Heart right ventricle (tissue), 16 donors: Measurements from ENCODE around the gene ZNF513. TPM values are rescaled to one million over a fixed set of nuclear protein-coding genes. Genes with fewer than 3 reads are reported as not detected.

ENCODE experiments used
- ATAC-seq, 8 donors: fragments of 200-7000 bp; cut with Tn5 transposase; one replicate each; pipeline ENCODE4 v1.9.1; 2020; ENCODE audit warnings: mild to moderate bottlenecking in 8 of 8, moderate library complexity in 8 of 8, moderate number of reproducible peaks in 1 of 8
- DNase-seq, 2 donors: peaks; one replicate each; pipeline ENCODE4 v3.0.0-alpha.2; 2020
- H3K27ac ChIP-seq, 10 donors: fragments of 200-600 bp; sonication (generic) in 2 of 10; one replicate each; pipeline versions ENCODE4 v1.5.0 to v1.8.0; 2020 to 2022; ENCODE audit warnings: mild to moderate bottlenecking in 3 of 10
- H3K27me3 ChIP-seq, 7 donors: fragments of 200-600 bp; one replicate each; pipeline ENCODE4 v1.8.0; 2021 to 2022; ENCODE audit warnings: mild to moderate bottlenecking in 2 of 7
- H3K36me3 ChIP-seq, 9 donors: fragments of 200-600 bp; sonication (generic) in 1 of 9; one replicate each; pipeline versions ENCODE4 v1.5.0 to v1.8.0; 2020 to 2022; ENCODE audit warnings: mild to moderate bottlenecking in 2 of 9
- H3K4me1 ChIP-seq, 9 donors: fragments of 200-600 bp; sonication (generic) in 1 of 9; one replicate each; pipeline versions ENCODE4 v1.5.0 to v1.8.0; 2020 to 2022; ENCODE audit warnings: mild to moderate bottlenecking in 4 of 9
- H3K4me3 ChIP-seq, 10 donors: fragments of 200-600 bp; sonication (generic) in 2 of 10; one replicate each; pipeline versions ENCODE4 v1.5.0 to v1.8.0; 2020 to 2022; ENCODE audit warnings: mild to moderate bottlenecking in 7 of 10, moderate library complexity in 2 of 10
- H3K9me3 ChIP-seq, 11 donors: fragments of 200-600 bp in 10 of 11; sonication (generic) in 2 of 11; one replicate each; pipeline versions ENCODE4 v1.5.0 to v1.8.0; 2013 to 2022; ENCODE audit warnings: mild to moderate bottlenecking in 2 of 11, control low read depth in 1 of 11, moderate library complexity in 1 of 11
- CTCF ChIP-seq, 9 donors: fragments of 200-600 bp; sonication (generic) in 2 of 9; IDR thresholded peaks; one replicate each; pipeline versions ENCODE4 v1.5.0 to v1.8.0; 2021 to 2022; ENCODE audit warnings: antibody characterized with exemption in 9 of 9, mild to moderate bottlenecking in 5 of 9, moderate library complexity in 1 of 9
- WGBS, 2 donors: extraction: QIAGEN DNeasy Blood & Tissue Kit; methylation state at CpG; one replicate each; pipeline ENCODE4 v1.1.7; 2013; ENCODE audit warnings: inconsistent platforms in 1 of 2; 5-methylcytosine and 5-hydroxymethylcytosine counted together
- intact Hi-C, 10 donors: fragments of 100-400 bp; cut with DNase I; formaldehyde crosslinking; loops; one replicate each; pipeline versions ENCODE4 v1.11.1 to v1.14.2; 2022
- polyA plus RNA-seq, 2 donors: library from polyadenylated mRNA; stranded (reverse); fragments of 200-250 nt; gene quantifications; one replicate each; pipeline ENCODE4 v1.2.3, GENCODE V29; 2013
- total RNA-seq, 10 donors: library from RNA; stranded (reverse); fragmentation: NEBNext Ultra II Directional in 3 of 10; extraction: Animal tissue kit (Norgen Biotek cat#: 25700) in 3 of 10; gene quantifications; one replicate each; pipeline versions ENCODE4 v1.2.1 to v1.2.4, GENCODE V29; 2021 to 2023
- donor health status: Arrhythmogenic right ventricular cardiomyopathy.
- donor health status: ischemic (EF 13 %, LVEDD 7.1; RV severe dilation, severe dysfunction).
- donor health status: healthy with polysubstance abuse.
- donor health status: DM: no; HTN: yes; CAD: no.
- donor health status: DM: no; HTN: no; CAD: no.
- donor health status: ischemic (EF 25% LVEDD 6.9; RV normal size, moderate dysfunction).
- donor health status: ischemic (EF 25% LVEDD 5.7; RV mildly dilated, moderate dysfunction).
- donor health status: healthy.
- donor health status: DM: yes; HTN: yes; CAD: no.
- donor health status: Ischemic cardiomyopathy.
- donor health status: ischemic (EF 35%, LVEDD 5.7; RV mildly dilated, moderate dysfunction).
- donor health status: nonischemic (EF 11% LVEDD 7.7; RV severe dilation, severe dysfunction).
- donor health status: DM: yes; HTN: yes; CAD: no.
- donor health status: PGD.
- donor health status: ischemic (EF 29% LVEDD 5.4; RV normal size, mild dysfunction).
- donor health status: nonischemic (EF 23%, LVEDD 6.1; RV moderate dilation, normal function).

Gene ZNF513
- total and polyA plus RNA-seq, 12 donors = 4.5 to 15.4 (median 7.5) TPM

GRCh38 chr2:27379836-27380625 lies 503 bp downstream of the ZNF513 start:
- TF ChIP-seq CTCF (IDR thresholded peaks at IDR 0.05) = no peak
- Histone ChIP-seq H3K4me1 (peaks cover 5 to 33% (median 17%) of the 10 kb centered on the region in 9 donors), H3K4me3 (peak overlapping the region; percentile 29 to 72 (median 64)), H3K9me3 (no peaks in the 10 kb centered on the region), H3K27ac (peak overlapping the region; percentile 61 to 93 (median 88)), H3K36me3 (peaks cover 0 to 79% (median 52%) of the 10 kb centered on the region in 9 donors), H3K27me3 (no peaks in the 10 kb centered on the region)
- WGBS, 2 donors = 1% methylated on average over 35 of the region's 35 CpGs
- DNase-seq (peak; percentile 74 to 80), ATAC-seq (peak in 5 of 8 donors; percentile 7 to 47 (median 13))
- intact Hi-C loops = loop anchor here in 3 of 10 donors (1.0 to 10.0 kb wide), 3 partner anchors 29 to 605 kb away; partner anchors contain the start of genes PPM1G (in 2 of the 3) and NRBP1 (in 1 of the 3)

GRCh38 chr2:27379383-27379835 lies 1.1 kb downstream of the ZNF513 start:
- ATAC-seq = no peak
- no peak for DNase-seq
- peak overlapping the region in 7 of 10 donors; percentile 81 to 93 (median 90) for H3K27ac ChIP-seq
- H3K36me3 ChIP-seq = peaks cover 0 to 79% (median 52%) of the 10 kb centered on the region in 9 donors
- H3K4me3 ChIP-seq = peak overlapping the region in 8 of 10 donors; percentile 47 to 72 (median 67)
- no peaks in the 10 kb centered on the region for H3K9me3 ChIP-seq
- no peaks in the 10 kb centered on the region for H3K27me3 ChIP-seq
- 89 to 91% methylated on average over 2 of the region's 2 CpGs for WGBS, 2 donors
- no peak for TF ChIP-seq CTCF (IDR thresholded peaks at IDR 0.05)
- peaks cover 5 to 33% (median 17%) of the 10 kb centered on the region in 9 donors for H3K4me1 ChIP-seq
- intact Hi-C loops = loop anchor here in 1 of 10 donors (10.0 kb wide), 1 partner anchor 605 kb away; no protein-coding TSS in a partner anchor

GRCh38 chr2:27378809-27379290 lies 1.7 kb downstream of the ZNF513 start:
- ATAC-seq (peak in 1 of 8 donors; percentile 15), DNase-seq (no peak)
- Histone ChIP-seq H3K27ac (peak overlapping the region in 1 of 10 donors; percentile 81), H3K36me3 (peaks cover 0 to 79% (median 52%) of the 10 kb centered on the region in 9 donors), H3K9me3 (no peaks in the 10 kb centered on the region), H3K4me1 (peaks cover 5 to 33% (median 17%) of the 10 kb centered on the region in 9 donors), H3K4me3 (peak overlapping the region in 1 of 10 donors; percentile 70), H3K27me3 (no peaks in the 10 kb centered on the region)
- intact Hi-C loops = loop anchor here in 1 of 10 donors (10.0 kb wide), 1 partner anchor 604 kb away; no protein-coding TSS in a partner anchor
- TF ChIP-seq CTCF (IDR thresholded peaks at IDR 0.05) = no peak
- 74 to 85% methylated on average over 8 to 9 of the region's 9 CpGs for WGBS, 2 donors

GRCh38 chr2:27378096-27378808 lies 2.3 kb downstream of the ZNF513 start:
- peaks cover 5 to 33% (median 17%) of the 10 kb centered on the region in 9 donors for H3K4me1 ChIP-seq
- peaks cover 0 to 79% (median 53%) of the 10 kb centered on the region in 9 donors for H3K36me3 ChIP-seq
- H3K27me3 ChIP-seq = no peaks in the 10 kb centered on the region
- DNase-seq (no peak), ATAC-seq (peak in 2 of 8 donors; percentile 0 to 1)
- no peaks in the 10 kb centered on the region for H3K9me3 ChIP-seq
- H3K27ac ChIP-seq = peak overlapping the region in 1 of 10 donors; percentile 26
- no peak overlapping the region for H3K4me3 ChIP-seq
- 82 to 83% methylated on average over 29 of the region's 29 CpGs for WGBS, 2 donors
- intact Hi-C loops = loop anchor here in 1 of 10 donors (10.0 kb wide), 1 partner anchor 603 kb away; no protein-coding TSS in a partner anchor
- TF ChIP-seq CTCF (IDR thresholded peaks at IDR 0.05) = peak in 5 of 9 donors; percentile 14 to 29 (median 23)
